ENCODE data around the gene TLE6. TPM values are rescaled to one million over a fixed set of nuclear protein-coding genes. Genes with fewer than 3 reads are reported as not detected.
A peak's percentile ranks its signal among the peaks of the same experiment; 100 is the strongest.

TLE6 gene
- total and polyA plus RNA-seq, 2 of the 13 experiments (the other 11 are each of a cell fraction or from before 2014, with no cell fraction given) = 0.24 to 5.5 TPM

DNA sequence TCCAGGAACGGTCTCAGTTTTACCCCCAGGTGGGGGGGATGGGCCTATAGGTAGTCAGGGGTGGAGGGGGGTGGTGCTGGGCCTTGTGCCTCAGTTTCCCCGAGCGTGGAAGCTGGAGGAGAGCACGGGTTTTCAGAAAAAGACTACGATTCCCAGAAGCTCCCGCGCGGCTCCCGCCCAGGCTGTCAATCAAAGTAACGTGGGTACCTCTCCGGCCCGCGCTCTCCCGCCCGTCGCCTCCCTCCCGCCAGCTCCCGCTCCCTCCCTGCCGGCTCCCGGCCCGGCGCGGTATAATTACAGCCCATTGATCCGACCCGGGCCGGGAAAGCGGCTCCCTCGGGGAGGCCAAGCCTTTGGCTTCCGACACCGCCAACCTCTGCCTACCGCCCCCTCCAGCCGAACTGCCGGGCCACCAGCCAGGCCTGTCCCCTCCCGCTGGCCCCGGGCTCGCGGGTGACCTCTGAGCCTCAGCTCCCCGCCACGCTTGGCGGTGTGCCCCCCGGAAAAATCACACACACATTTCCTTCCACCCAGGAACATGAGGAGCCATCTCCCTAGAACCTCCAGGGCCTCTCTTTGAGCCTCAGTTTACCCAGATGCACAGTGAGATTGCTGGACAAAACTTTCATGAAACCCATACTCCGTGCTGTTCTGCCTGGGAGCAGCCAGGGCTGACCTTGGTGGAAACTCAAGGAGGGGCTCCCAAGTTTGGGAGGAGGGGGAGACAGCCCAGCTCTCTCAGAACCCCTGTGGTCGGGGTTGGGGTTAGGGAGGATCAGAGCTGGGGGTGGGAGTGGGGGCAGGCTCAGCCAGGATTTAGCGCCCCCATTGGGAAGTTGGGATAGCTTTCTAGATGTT lies 59.0 kb downstream of the TLE6 start (continued):
- TF ChIP-seq, protein P1, sequence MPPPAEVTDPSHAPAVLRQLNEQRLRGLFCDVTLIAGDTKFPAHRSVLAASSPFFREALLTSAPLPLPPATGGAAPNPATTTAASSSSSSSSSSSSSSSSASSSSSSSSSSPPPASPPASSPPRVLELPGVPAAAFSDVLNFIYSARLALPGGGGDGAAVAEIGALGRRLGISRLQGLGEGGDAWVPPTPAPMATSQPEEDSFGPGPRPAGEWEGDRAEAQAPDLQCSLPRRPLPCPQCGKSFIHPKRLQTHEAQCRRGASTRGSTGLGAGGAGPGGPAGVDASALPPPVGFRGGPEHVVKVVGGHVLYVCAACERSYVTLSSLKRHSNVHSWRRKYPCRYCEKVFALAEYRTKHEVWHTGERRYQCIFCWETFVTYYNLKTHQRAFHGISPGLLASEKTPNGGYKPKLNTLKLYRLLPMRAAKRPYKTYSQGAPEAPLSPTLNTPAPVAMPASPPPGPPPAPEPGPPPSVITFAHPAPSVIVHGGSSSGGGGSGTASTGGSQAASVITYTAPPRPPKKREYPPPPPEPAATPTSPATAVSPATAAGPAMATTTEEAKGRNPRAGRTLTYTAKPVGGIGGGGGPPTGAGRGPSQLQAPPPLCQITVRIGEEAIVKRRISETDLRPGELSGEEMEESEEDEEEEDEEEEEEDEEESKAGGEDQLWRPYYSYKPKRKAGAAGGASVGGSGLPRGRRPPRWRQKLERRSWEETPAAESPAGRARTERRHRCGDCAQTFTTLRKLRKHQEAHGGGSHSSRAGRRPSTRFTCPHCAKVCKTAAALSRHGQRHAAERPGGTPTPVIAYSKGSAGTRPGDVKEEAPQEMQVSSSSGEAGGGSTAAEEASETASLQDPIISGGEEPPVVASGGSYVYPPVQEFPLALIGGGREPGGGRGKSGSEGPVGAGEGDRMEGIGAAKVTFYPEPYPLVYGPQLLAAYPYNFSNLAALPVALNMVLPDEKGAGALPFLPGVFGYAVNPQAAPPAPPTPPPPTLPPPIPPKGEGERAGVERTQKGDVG (CRISPR knock-in tag; IDR thresholded peaks at IDR 0.05; ENCODE audit: borderline replicate concordance) = no peak
- TF ChIP-seq, protein P2, sequence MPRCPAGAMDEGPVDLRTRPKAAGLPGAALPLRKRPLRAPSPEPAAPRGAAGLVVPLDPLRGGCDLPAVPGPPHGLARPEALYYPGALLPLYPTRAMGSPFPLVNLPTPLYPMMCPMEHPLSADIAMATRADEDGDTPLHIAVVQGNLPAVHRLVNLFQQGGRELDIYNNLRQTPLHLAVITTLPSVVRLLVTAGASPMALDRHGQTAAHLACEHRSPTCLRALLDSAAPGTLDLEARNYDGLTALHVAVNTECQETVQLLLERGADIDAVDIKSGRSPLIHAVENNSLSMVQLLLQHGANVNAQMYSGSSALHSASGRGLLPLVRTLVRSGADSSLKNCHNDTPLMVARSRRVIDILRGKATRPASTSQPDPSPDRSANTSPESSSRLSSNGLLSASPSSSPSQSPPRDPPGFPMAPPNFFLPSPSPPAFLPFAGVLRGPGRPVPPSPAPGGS (CRISPR knock-in tag; IDR thresholded peaks at IDR 0.05) = no peak
- TF ChIP-seq, protein P3, sequence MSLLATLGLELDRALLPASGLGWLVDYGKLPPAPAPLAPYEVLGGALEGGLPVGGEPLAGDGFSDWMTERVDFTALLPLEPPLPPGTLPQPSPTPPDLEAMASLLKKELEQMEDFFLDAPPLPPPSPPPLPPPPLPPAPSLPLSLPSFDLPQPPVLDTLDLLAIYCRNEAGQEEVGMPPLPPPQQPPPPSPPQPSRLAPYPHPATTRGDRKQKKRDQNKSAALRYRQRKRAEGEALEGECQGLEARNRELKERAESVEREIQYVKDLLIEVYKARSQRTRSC (CRISPR knock-in tag; IDR thresholded peaks at IDR 0.05; ENCODE audit: low read depth) = no peak
- TF ChIP-seq, protein P4, sequence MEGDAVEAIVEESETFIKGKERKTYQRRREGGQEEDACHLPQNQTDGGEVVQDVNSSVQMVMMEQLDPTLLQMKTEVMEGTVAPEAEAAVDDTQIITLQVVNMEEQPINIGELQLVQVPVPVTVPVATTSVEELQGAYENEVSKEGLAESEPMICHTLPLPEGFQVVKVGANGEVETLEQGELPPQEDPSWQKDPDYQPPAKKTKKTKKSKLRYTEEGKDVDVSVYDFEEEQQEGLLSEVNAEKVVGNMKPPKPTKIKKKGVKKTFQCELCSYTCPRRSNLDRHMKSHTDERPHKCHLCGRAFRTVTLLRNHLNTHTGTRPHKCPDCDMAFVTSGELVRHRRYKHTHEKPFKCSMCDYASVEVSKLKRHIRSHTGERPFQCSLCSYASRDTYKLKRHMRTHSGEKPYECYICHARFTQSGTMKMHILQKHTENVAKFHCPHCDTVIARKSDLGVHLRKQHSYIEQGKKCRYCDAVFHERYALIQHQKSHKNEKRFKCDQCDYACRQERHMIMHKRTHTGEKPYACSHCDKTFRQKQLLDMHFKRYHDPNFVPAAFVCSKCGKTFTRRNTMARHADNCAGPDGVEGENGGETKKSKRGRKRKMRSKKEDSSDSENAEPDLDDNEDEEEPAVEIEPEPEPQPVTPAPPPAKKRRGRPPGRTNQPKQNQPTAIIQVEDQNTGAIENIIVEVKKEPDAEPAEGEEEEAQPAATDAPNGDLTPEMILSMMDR (CRISPR knock-in tag; IDR thresholded peaks at IDR 0.05) = peak; percentile 33; the same call in 1 of the 2 replicates
- TF ChIP-seq, protein P5, sequence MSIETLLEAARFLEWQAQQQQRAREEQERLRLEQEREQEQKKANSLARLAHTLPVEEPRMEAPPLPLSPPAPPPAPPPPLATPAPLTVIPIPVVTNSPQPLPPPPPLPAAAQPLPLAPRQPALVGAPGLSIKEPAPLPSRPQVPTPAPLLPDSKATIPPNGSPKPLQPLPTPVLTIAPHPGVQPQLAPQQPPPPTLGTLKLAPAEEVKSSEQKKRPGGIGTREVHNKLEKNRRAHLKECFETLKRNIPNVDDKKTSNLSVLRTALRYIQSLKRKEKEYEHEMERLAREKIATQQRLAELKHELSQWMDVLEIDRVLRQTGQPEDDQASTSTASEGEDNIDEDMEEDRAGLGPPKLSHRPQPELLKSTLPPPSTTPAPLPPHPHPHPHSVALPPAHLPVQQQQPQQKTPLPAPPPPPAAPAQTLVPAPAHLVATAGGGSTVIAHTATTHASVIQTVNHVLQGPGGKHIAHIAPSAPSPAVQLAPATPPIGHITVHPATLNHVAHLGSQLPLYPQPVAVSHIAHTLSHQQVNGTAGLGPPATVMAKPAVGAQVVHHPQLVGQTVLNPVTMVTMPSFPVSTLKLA (IDR thresholded peaks at IDR 0.05) = no peak
- TF ChIP-seq GFI1 (CRISPR knock-in tag; IDR thresholded peaks at IDR 0.05; ENCODE audit: borderline replicate concordance) = peak; percentile 70
- no peak for TF ChIP-seq SSRP1 (CRISPR knock-in tag; IDR thresholded peaks at IDR 0.05)
- no peak for TF ChIP-seq MIER3 (CRISPR knock-in tag; IDR thresholded peaks at IDR 0.05; ENCODE audit: borderline replicate concordance)
- no peak; the same call in 1 of the 2 replicates for TF ChIP-seq ARNTL (CRISPR knock-in tag; IDR thresholded peaks at IDR 0.05)
- TF ChIP-seq SRSF9 (IDR thresholded peaks at IDR 0.05; ENCODE audit: borderline replicate concordance, insufficient read depth, low read depth, low read length, poor library complexity, severe bottlenecking) = no peak
- peak; percentile 41; the same call in 1 of the 2 replicates for TF ChIP-seq SP5 (CRISPR knock-in tag; IDR thresholded peaks at IDR 0.05; ENCODE audit: borderline replicate concordance, low read depth)
- peak; percentile 60; the same call in 1 of the 2 replicates for TF ChIP-seq NFYC (CRISPR knock-in tag; IDR thresholded peaks at IDR 0.05)
- TF ChIP-seq ZFX (CRISPR knock-in tag; IDR thresholded peaks at IDR 0.05; ENCODE audit: low read depth) = peak; percentile 82
- no peak for TF ChIP-seq SETDB1 (CRISPR knock-in tag; IDR thresholded peaks at IDR 0.05; ENCODE audit: borderline replicate concordance)
- TF ChIP-seq RARG (CRISPR knock-in tag; IDR thresholded peaks at IDR 0.05; ENCODE audit: low read depth) = no peak

All from HepG2 (cell line).